Measurements from ENCODE around the gene UBAP1L.
"Not testable (repeated sequence)": the region's sequence is repeated elsewhere in the genome, so short reads cannot be mapped to it uniquely, and the experiment has no call there.

Gene UBAP1L

DNA sequence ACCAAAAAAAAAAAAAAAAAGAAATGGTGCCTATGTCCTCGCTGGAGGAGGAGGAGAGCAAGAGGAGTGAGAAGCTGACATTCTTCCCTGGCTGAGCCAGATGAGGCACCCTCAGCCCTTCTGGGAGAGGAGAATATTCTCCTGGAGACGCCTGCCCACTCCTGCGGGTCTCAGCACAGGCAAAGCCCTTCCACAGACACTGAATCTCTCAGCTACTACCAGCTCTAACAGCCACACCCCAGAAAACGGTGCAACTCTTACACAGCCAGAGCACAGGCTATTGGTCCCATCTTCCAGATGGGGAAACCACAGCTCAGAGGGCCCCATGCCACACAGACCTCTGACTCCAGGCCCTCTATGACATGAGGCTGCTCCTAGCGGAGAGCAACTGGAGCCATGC, 52.9 kb downstream of the UBAP1L start:
- no peak for DNase-seq

DNA sequence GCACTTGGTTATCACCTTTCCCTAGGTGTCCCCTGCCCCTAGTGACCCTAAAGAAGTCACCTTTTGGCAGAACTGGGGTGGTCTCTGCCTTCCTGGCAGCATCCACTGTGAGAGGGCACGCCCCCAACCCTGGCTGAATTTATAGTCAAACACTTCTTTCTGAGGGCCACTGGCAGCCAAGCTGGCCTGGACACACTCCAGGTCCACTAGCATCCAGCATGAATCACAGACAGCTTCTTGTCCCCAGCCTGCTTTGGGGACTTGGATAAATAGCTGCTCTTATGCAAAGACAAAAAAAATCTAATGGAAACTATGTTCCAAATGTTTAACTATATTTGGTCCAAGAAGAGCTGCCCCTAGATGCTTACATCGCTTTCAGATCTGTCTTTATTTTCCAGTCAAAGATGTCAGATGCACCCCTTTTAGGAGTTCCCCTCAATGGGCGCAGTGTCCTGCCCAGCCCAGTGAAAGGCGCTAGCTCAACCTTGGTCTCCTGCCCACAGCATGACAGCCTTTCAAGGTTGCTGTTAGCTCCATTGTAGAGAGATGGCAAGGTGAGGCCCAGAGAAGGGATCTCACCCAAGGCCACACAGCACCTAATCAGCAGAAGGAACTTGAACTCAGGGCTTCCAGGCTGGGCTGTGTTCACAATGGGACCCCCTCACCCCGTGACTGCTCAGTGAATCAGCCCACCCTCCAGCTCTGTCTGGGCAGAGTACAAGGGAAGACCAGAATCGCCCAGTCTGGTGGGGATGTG, 54.2 kb downstream of the UBAP1L start:
- DNase-seq = no peak

DNA sequence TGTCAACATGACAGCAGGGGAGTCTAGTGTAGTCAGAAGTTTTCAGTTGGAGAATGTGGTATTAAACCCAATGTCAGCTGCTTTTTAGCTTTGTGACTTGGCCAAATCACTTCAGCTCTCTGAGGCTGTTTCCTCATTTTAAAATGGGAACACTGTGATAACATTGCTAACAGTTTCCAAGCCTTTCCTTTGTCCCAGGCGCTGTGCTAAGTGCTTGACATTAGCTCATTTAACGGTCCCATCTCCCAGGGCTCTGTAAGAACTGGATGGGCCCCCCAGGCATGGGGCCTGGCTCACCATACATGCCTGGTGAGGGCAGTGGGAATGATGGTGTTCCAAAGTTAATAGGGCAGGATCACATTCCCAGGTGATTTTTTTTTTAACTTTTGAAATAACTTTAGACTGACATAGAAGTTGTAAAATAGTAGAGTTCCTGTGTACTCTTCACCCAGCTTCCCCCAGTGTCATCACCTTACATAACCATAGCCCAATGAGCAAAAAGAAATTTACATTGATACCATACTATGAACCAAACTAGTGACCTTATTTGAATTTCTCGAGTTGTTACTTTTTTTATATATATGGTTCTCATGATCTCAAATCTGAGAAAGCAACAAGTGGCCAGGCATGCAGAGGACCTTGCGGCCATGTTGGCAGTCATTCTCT, 54.9 kb downstream of the UBAP1L start:
- DNase-seq = no peak

GRCh38 chr15:65059369-65059750, 55.6 kb downstream of the UBAP1L start:
- no peak for DNase-seq

- no peak for DNase-seq
Measured at GRCh38 chr15:65058394-65059368, 56.3 kb downstream of the UBAP1L start.

GRCh38 chr15:65057549-65057940, 57.5 kb downstream of the UBAP1L start:
- no peak for DNase-seq

DNA sequence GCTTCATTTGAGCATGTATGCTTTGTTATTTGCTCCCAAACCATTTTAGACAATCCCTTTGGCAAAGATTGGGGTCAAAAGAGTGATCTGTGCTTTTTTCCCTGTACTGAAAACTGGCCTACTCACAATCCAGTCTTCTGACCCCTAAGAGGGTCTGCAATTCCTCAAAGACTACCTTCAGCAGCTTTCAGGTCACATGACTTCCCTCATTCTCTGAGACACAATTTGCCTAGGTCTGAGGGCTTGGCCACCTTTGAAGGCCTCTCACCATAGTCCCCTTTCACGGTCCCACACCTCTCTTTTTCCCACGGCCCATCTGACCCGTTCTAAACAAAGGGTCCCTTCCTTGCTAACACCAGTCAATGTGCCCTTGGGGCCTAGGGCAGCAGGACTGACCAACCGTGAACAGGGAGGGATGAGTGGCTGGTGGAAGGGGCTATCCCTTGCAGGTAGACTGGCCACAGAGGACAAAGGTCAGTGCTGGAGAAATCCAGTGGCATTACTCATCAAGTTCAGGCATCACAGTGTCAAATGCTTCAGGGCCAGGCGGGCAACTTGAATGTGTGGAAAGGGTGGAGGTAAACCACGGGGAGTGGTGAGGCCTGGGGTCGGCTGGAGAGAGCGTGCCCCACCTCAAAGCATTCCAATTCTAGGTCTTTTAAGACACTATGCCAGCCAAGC, 58.0 kb downstream of the UBAP1L start:
- no peak for DNase-seq

- no peak for DNase-seq
Measured at GRCh38 chr15:65056106-65056505, 58.9 kb downstream of the UBAP1L start.

DNA sequence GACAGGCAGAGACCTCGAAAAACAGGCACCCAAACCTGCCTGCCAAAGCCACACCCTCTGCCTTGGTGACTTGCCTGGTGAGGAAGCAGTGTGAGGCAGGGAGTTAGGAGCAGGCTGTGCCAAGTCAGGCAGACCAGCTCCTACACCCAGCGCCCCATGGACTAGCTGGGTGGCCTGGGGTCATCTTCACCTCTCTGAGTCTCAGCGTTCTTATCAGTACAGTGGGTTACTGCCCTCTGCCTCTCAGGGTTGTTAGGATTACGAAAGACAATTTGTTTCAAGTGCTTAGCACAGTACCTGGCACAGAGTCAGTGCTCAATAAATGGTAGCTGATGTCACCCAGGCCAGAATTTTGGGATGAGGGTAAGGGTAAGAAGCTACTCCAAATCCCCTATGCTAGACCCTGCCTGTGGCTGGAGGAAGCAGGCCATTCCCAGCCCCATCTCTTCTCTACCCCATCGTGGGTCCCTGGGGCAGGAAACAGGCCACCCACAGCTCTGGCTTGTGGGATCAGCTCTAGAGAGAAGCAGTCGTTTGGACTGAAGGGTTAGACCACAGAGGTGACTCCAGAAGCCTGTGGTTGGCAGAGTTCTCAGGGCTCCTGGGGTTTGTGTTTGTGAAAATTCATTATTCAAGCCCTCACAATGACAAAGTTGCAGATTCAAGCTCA, 59.7 kb downstream of the UBAP1L start:
- DNase-seq = no peak

GRCh38 chr15:65054333-65055200, 60.4 kb downstream of the UBAP1L start:
- peak; percentile 8 for DNase-seq

DNA sequence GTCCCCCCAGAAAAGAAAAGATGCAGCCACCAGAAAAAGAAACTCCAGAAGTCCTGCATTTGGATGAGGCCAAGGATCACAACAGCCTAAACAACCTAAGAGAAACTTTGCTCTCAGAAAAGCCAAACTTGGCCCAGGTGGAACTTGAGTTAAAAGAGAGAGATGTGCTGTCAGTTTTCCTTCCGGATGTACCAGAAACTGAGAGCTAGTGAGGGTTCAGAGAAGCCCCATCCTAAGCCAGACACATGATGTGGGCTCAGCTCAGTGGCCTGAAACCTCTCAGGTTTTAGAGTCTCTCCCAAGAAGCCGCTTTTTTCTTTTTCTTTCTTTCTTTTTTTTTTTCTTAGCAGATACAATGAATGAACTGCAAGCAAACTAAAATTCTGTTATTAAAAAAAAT, 62.0 kb downstream of the UBAP1L start:
- DNase-seq = no peak

- DNase-seq = no peak
Measured at GRCh38 chr15:65051266-65051665, 63.7 kb downstream of the UBAP1L start.

- DNase-seq = no peak
Measured at GRCh38 chr15:65050270-65050669, 64.7 kb downstream of the UBAP1L start.

- peak; percentile 87 for DNase-seq
Measured at GRCh38 chr15:65049418-65049840, 65.6 kb downstream of the UBAP1L start.

DNA sequence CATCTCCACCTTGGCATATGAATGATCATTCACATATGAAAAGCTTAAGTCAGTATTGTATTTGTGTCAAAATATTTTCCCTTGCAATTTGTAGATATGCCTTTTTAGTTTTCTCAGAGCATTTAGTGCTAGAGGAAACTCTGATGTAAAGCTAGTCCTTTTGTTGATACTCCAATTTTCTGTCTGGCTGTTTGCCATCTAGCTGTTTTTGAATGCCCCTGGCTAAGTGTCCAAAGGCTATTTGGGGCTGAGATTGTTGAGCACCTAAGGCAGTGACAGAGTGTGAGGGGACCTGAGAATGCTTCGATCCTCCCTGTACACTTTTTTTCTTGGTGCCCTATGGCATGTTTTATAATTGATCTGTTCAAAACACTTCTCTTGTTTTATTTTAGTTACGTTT, 66.8 kb downstream of the UBAP1L start:
- DNase-seq = no peak

DNA sequence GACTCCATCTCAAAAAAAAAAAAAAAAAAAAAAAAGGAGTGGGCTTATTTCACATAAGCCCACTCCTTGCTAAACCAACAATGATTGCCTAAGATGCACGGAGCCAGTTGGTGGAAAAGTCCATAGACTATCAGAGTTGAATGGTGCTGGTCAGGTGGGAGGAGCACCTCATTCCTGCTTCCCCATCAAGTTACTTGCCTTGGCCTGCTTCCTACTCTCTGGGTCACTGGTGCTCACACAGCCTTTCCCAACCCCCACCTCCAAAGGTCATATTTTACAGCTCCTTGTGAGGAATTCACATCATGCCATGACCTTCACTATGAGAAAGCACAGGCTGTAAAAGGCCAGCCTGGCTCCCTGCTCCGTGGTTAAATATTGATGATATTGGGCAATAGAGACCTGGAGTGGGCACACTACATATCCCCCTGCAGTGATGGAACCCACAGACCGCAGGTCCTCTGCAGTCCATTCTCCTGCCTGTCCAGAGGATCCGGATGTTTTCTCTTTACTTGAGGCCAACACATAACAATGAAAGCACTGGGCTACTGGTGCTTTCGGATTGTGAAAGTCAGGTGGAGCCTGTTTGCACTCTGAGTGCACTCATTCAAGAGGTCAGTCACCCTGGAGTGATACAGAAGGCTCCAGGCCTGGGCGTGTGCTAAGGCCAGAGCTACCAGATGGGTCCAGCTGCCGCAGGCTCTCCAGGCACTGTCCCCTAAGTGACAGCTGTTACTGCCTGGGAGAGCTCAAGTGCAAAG, 70.1 kb downstream of the UBAP1L start, which contains the start of gene SLC51B:
Gene SLC51B (plus strand): TSS at position 664 of the 758 bp plus-strand sequence. CDS start 4,618 bp downstream, outside the sequence.
- no peak for DNase-seq

- not testable (repeated sequence) for DNase-seq
Measured at GRCh38 chr15:65044218-65044617, 70.8 kb downstream of the UBAP1L start.

DNA sequence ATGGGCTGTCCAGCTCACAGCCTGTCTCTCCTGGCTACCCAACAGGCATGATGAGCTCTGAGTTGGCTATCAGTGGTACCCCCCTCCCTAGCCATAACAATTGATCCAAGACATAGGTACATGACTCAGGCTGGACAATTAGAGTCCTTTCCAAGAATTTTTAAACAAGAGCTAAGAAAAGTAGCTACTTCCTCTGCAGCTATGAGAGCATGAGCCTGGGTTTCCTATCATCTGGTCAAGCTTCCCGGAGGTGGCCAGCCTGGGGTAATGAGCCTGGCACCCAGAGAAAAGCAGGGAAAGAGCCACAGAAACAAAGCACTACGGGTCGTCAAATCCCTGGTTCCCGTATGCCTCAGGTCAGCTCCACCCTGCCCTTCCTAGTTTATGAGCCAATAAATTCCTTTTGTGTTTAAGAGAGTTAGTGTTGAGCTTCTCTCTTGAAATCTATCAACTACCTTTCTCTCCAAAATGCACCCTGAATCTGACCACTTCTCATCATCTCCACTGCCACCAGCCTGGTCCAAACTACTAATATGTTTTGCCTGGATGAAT, 72.1 kb downstream of the UBAP1L start:
- DNase-seq = no peak
